ENCODE measurements around the gene ACAP2. TPM values are rescaled to one million over a fixed set of nuclear protein-coding genes. Genes with fewer than 3 reads are reported as not detected.
A peak's percentile ranks its signal among the peaks of the same experiment; 100 is the strongest.
"Not testable (repeated sequence)": the region's sequence is repeated elsewhere in the genome, so short reads cannot be mapped to it uniquely, and the experiment has no call there.

The ACAP2 gene
- total RNA-seq, result 15.6 TPM
- long read RNA-seq, full-length matches to known transcripts, result 1 of 12 reads
- long read RNA-seq, partial matches to known transcripts, result 3 of 12 reads
- long read RNA-seq, other reads (novel, unspliced or antisense), result 8 of 12 reads

- ATAC-seq, result peak; percentile 97
- intact Hi-C loops (cut with micrococcal nuclease), result no loop called here
- DNase-seq, result peak; percentile 100
Measured at GRCh38 chr3:195442573-195443390, at the start of gene ACAP2. Gene ACAP2, minus strand, starts transcription at chr3:195443020. Its CDS starts 173 bp downstream, at chr3:195442847.

- DNase-seq, result no peak
- ATAC-seq, result no peak
- intact Hi-C loops (cut with micrococcal nuclease), result no loop called here
Measured at GRCh38 chr3:195475614-195476013, 32.8 kb upstream of the ACAP2 start.

- ATAC-seq; DNase-seq; intact Hi-C loops (cut with micrococcal nuclease): not testable (repeated sequence)
Measured at GRCh38 chr3:195475116-195475515, 32.3 kb upstream of the ACAP2 start.

GRCh38 chr3:195468841-195469240, 26.0 kb upstream of the ACAP2 start:
- intact Hi-C loops (cut with micrococcal nuclease), result no loop called here
- ATAC-seq, result no peak
- no peak for DNase-seq

DNA sequence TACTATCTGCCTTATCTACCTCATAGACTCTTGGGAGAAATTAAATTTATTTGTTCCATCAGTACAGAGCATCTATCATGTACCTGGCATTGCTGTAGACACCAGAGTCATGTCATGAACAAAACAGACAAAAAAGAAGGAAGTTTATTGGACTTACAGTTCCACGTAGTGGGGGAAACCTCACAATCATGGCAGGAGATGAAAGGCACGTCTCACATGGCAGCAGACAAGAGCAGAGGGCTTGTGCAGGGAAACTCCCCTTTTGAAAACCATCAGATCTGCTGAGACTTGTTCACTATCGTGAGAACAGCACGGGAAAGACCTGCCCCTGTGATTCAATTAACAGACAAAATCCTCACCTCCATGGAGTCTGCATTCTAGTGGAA, 25.6 kb upstream of the ACAP2 start:
- no peak for ATAC-seq
- DNase-seq, result no peak
- intact Hi-C loops (cut with micrococcal nuclease), result no loop called here

- no peak for DNase-seq
Measured at GRCh38 chr3:195467641-195468390, 25.0 kb upstream of the ACAP2 start.

DNA sequence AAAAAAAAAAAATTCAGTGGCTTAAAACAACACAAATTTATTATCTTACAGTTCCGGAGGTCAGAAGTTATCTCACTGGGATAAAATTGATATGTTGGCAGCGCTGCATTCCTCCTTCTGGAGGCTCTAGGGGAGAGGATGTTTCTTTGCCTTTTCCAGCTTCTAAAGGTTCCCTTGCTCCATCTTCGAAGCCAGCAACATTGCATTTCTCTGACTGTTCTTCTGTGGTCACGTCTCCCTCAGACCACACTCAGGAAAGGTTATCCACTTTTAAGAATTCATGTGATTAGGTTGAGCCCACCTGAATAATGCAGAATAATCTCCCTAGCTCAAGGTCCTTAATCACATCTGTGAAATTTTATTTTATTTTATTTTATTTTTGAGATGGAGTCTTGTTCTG, 23.4 kb upstream of the ACAP2 start:
- no peak for ATAC-seq
- DNase-seq, result no peak
- intact Hi-C loops (cut with micrococcal nuclease), result no loop called here

More at GRCh38 chr3:195467641-195468390, 25.0 kb upstream of the ACAP2 start:
- intact Hi-C loops (cut with micrococcal nuclease), result no loop called here
- ATAC-seq, result no peak

- ATAC-seq; DNase-seq; intact Hi-C loops (cut with micrococcal nuclease): not testable (repeated sequence)
Measured at GRCh38 chr3:195462922-195463321, 20.1 kb upstream of the ACAP2 start.

DNA sequence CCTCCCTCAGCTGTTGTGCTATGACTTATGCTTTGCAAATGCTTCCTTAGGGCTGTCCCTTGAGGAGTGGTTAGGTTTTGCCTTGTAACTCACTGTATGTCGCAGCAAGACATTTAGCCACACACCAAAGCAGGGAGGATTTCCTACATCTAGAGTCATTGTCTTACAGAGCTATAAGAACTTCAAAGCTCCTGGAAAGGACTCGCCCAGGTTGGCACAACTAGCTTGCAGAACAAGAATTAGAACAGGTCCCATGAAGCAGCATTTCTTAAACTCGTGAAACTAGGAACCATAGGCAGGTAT, 19.4 kb upstream of the ACAP2 start:
- intact Hi-C loops (cut with micrococcal nuclease), result no loop called here
- no peak for DNase-seq
- no peak for ATAC-seq

DNA sequence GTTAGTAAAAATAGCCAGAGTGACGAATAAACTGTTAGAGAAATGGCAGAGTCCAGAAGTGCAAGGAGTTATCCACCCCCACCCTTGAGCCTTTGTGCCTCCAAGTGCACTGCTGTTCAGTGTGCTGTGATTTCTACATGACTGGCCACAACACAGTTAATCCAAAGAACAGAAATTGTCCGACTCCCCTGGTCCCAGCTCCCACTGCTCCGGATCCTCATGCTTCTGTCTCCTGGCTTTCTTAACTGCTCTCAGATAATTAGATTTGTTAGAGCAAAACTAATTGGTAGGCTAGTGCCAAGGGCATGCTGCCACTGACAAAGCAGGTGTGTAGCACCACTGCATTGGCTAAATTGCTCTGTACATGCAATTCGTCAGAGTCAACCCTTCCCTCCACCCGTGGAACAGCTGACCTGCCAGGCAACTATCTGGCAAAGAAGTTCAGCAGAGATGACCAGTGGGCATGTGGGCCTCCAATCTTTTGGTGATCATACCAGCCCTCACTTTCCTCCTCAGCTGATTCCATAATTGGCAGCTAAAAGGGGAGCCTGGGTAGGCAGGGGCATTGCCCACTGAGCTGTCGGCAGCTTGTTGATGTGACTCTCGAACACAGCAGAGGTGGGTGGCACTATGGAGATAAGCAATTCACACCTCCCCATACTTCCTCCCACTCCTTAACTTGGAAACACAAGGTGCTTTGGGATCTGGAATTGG, 18.9 kb upstream of the ACAP2 start:
- DNase-seq, result no peak
- no peak for ATAC-seq
- intact Hi-C loops (cut with micrococcal nuclease), result no loop called here

DNA sequence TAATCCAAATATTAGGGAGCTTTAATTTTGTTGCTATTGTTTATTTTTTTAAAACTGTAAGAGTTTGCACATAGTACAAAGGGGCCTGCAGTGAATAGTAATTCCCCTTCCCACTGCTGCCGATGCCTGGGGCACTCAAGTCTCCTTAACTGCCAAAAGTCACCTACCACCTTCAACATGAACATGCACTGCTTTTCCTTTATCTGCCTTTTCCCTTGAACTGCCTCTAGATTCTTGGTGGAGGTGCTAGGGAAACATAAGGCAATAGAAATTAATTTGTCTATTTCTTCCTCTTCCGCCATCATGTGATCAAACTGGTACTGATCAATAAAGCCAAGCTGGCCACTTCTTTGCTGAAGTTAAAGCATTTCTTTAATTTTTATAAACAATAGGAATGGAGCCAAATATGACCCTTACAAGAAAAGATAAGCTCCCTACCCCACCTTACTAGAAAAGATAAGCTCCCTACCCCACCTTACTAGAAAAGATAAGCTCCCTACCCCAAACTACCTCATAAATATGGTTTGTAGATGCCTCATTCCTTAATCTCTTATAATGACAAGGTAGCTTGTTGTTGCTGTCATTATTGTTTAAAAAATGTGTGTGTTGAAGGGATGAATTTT, 17.4 kb upstream of the ACAP2 start:
- intact Hi-C loops (cut with micrococcal nuclease), result no loop called here
- DNase-seq (no peak), ATAC-seq (no peak)

DNA sequence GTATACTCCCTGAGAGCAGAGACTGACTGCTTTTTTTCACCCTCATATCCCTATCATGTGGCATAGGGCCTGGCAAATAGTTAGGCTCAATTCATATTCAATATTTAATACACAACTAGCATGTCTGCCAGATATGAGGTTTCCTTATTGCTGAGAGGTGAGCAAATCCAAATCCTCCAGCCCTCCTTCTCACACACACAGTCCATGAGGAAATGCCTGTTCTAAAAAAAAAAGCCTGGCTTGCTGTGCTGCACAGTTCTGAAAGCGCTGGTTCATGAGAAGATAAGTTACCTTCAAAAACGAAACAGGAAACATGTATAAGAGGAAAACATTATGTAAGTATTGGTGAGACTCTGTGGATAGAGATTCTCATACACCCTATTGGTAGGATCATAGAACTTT, 15.5 kb upstream of the ACAP2 start:
- ATAC-seq, result peak; percentile 33
- no peak for DNase-seq
- intact Hi-C loops (cut with micrococcal nuclease), result no loop called here

GRCh38 chr3:195455789-195456188, 13.0 kb upstream of the ACAP2 start:
- DNase-seq (no peak), ATAC-seq (no peak)

DNA sequence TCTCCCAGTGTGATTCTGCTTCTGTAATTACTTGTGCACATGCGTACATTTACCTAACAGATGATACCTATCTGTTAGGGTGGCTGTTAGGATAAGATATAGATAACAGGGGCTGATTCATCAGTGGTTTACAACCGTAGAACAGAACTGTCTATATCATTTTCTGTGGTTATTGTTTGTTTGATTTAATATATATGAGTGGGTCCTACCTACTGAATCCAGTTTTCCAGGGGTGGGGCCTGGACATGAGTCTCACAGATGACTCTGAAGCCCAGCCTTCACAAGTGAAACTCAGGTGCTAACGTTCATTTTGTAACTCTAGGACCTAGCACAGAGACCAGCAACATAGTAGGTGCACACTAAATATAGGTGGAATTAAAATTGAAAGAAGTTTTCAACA, 10.4 kb upstream of the ACAP2 start:
- ATAC-seq (no peak), DNase-seq (no peak)
- intact Hi-C loops (cut with micrococcal nuclease), result no loop called here

More at GRCh38 chr3:195455789-195456188, 13.0 kb upstream of the ACAP2 start:
- intact Hi-C loops (cut with micrococcal nuclease), result no loop called here

DNA sequence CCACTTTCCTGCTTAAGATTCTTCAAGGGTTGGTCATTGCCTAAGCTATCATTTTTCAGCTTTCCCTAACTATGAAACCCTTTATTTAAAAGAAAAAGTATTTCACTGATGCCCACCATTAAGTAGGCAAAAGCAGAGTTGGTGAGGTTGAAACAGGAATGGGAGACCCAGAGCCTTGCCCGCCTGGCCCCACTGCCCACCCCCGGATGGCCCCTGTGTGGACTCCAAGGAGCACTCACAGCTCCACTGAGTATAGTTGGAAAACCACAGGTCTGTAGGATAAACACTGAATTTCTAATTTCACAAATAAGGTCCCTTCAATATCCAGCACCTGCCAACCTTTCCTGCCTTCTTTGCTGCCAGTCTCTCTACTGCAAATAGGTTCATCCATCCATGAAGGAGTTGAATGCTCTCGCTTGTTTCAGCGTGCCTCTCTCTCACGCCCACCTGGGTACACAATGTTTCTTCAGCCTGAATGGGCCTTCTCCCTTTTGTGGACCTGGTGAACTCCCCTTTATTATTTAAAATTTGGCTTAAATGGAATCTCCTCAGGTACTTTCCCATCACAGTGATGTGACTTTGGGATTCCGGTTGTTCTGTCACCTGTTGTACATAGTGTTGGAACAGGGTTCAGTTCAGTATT, 8.7 kb upstream of the ACAP2 start:
- ATAC-seq (no peak), DNase-seq (no peak)
- intact Hi-C loops (cut with micrococcal nuclease), result no loop called here

- DNase-seq, result no peak
- intact Hi-C loops (cut with micrococcal nuclease), result no loop called here
- peak; percentile 73 for ATAC-seq
Measured at GRCh38 chr3:195450731-195451229, 8.0 kb upstream of the ACAP2 start.

GRCh38 chr3:195448205-195448875, 5.5 kb upstream of the ACAP2 start:
- intact Hi-C loops (cut with micrococcal nuclease), result no loop called here
- no peak for DNase-seq
- no peak for ATAC-seq

DNA sequence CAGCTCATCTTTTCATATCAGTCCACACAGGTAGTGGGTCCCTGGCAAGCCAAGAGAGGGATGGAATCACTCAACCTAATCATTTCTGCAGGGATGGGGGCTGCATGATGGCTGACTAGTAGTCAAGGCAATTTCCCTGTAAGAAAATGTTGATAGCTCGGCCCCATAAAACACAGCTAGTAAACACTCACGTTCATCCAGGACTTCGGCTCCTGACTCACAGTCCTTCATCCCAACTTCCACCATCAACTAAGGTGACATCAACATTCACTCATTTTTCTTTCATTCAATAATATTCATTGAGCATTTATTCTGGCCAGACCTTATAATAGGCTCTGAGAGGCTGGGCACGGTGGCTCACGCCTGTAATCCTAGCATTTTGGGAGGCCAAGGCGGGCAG, 4.4 kb upstream of the ACAP2 start:
- intact Hi-C loops (cut with micrococcal nuclease), result no loop called here
- ATAC-seq (no peak), DNase-seq (no peak)
